ENCODE measurements around the gene AP4B1.

GRCh38 chr1:113917400-113918082, 12.9 kb upstream of the AP4B1 start:
- TF ChIP-seq CTCF (IDR thresholded peaks at IDR 0.05; ENCODE audit: low read length) (no peak), EZH2 (optimal IDR thresholded peaks at IDR 0.05; ENCODE audit: low read depth, low read length) (no peak)
